WTC11 (cell line): ENCODE results near the gene SNX9. TPM values are rescaled to one million over a fixed set of nuclear protein-coding genes. Genes with fewer than 3 reads are reported as not detected.
"Not testable (repeated sequence)": the region's sequence is repeated elsewhere in the genome, so short reads cannot be mapped to it uniquely, and the experiment has no call there.

ENCODE experiments used
- ATAC-seq: fragments of 200-7000 bp; cut with Tn5 transposase; 2 replicates; pipeline ENCODE4 v1.10.0; 2021; ENCODE audit warnings: mild to moderate bottlenecking, moderate library complexity
- CTCF ChIA-PET: fragments of 300-600 bp; sonication (Branson Sonifier 250); formaldehyde crosslinking; loops from one replicate; lab custom pipeline; 2021; ENCODE audit warnings: antibody characterized with exemption; lab: Charles Lee
- POLR2A ChIA-PET: fragments of 350-600 bp; sonication (Branson Sonifier 250); formaldehyde crosslinking; loops from one replicate; lab custom pipeline; 2021; ENCODE audit warnings: antibody characterized with exemption; lab: Charles Lee
- DNase-seq: peaks from one replicate; pipeline ENCODE4 v3.0.0; 2021; ENCODE audit warnings: low spot score
- H3K27ac Mint-ChIP-seq: 2 replicates; pipeline ENCODE4 v1.8.0; 2021; ENCODE audit warnings: mixed read lengths
- H3K27me3 Mint-ChIP-seq: 2 replicates; pipeline ENCODE4 v1.8.0; 2021; ENCODE audit warnings: low read depth, mild to moderate bottlenecking, moderate library complexity, mixed read lengths
- H3K36me3 Mint-ChIP-seq: 2 replicates; pipeline ENCODE4 v1.8.0; 2021; ENCODE audit warnings: mixed read lengths
- H3K4me1 Mint-ChIP-seq: 2 replicates; pipeline ENCODE4 v1.8.0; 2022; ENCODE audit warnings: mixed read lengths
- H3K4me3 Mint-ChIP-seq: 2 replicates; pipeline ENCODE4 v1.8.0; 2021; ENCODE audit warnings: mild to moderate bottlenecking, moderate library complexity, mixed read lengths
- H3K9me3 Mint-ChIP-seq: 2 replicates; pipeline ENCODE4 v1.8.0; 2021; ENCODE audit warnings: mixed read lengths
- ATF2 ChIP-seq: sonication (generic); formaldehyde crosslinking; IDR thresholded peaks from 2 replicates; pipeline ENCODE4 v1.8.1; 2022; ENCODE audit warnings: low read depth, missing genetic modification reagents, borderline replicate concordance
- ATF6 ChIP-seq: sonication (generic); formaldehyde crosslinking; IDR thresholded peaks from 2 replicates; pipeline ENCODE4 v1.8.1; 2023; ENCODE audit warnings: mild to moderate bottlenecking, missing genetic modification reagents
- CBFB ChIP-seq: sonication (generic); formaldehyde crosslinking; IDR thresholded peaks from 2 replicates; pipeline ENCODE4 v1.8.1; 2022; ENCODE audit warnings: mild to moderate bottlenecking, low read depth, missing genetic modification reagents
- CREM ChIP-seq: sonication (generic); formaldehyde crosslinking; IDR thresholded peaks from 2 replicates; pipeline ENCODE4 v1.8.1; 2022; ENCODE audit warnings: mild to moderate bottlenecking, missing genetic modification reagents, moderate library complexity
- CTCF ChIP-seq: fragments of 200-600 bp; IDR thresholded peaks from 2 replicates; pipeline ENCODE4 v1.8.0; 2022; ENCODE audit warnings: antibody characterized with exemption
- ELF4 ChIP-seq: sonication (generic); formaldehyde crosslinking; IDR thresholded peaks from 2 replicates; pipeline ENCODE4 v1.8.1; 2022; ENCODE audit warnings: low read depth, mild to moderate bottlenecking, moderate library complexity, missing genetic modification reagents
- EMX1 ChIP-seq: fragments of 250-450 bp; sonication (Bioruptor Pico); IDR thresholded peaks from 2 replicates; pipeline ENCODE4 v1.8.0; 2021; ENCODE audit warnings: mild to moderate bottlenecking
- FOXP4 ChIP-seq: sonication (generic); formaldehyde crosslinking; IDR thresholded peaks from 2 replicates; pipeline ENCODE4 v1.8.0; 2022; ENCODE audit warnings: mild to moderate bottlenecking, missing genetic modification reagents
- MYBL2 ChIP-seq: sonication (generic); formaldehyde crosslinking; IDR thresholded peaks from 2 replicates; pipeline ENCODE4 v1.8.1; 2023; ENCODE audit warnings: mild to moderate bottlenecking, moderate library complexity, missing genetic modification reagents
- NR2C2 ChIP-seq: sonication (generic); formaldehyde crosslinking; IDR thresholded peaks from 2 replicates; pipeline ENCODE4 v1.8.0; 2022; ENCODE audit warnings: mild to moderate bottlenecking, missing genetic modification reagents
- PREB ChIP-seq: sonication (generic); formaldehyde crosslinking; IDR thresholded peaks from 2 replicates; pipeline ENCODE4 v1.8.1; 2022; ENCODE audit warnings: mild to moderate bottlenecking, missing genetic modification reagents, moderate library complexity, borderline replicate concordance
- RORB ChIP-seq: fragments of 250-450 bp; sonication (Bioruptor Pico); IDR thresholded peaks from 2 replicates; pipeline ENCODE4 v1.9.0; 2021; ENCODE audit warnings: mild to moderate bottlenecking
- SOX15 ChIP-seq: fragments of 250-450 bp; sonication (Bioruptor Pico); IDR thresholded peaks from 2 replicates; pipeline ENCODE4 v1.9.0; 2021; ENCODE audit warnings: mild to moderate bottlenecking
- TEAD4 ChIP-seq: sonication (generic); formaldehyde crosslinking; IDR thresholded peaks from 2 replicates; pipeline ENCODE4 v1.8.0; 2022; ENCODE audit warnings: mild to moderate bottlenecking, missing genetic modification reagents
- TP53 ChIP-seq: sonication (generic); formaldehyde crosslinking; IDR thresholded peaks from 2 replicates; pipeline ENCODE4 v1.8.1; 2023; ENCODE audit warnings: mild to moderate bottlenecking, missing genetic modification reagents
- ZMAT4 ChIP-seq: fragments of 250-450 bp; sonication (Bioruptor Pico); IDR thresholded peaks from 2 replicates; pipeline ENCODE4 v1.9.0; 2021; ENCODE audit warnings: mild to moderate bottlenecking
- ZNF317 ChIP-seq: sonication (generic); formaldehyde crosslinking; IDR thresholded peaks from 2 replicates; pipeline ENCODE4 v1.8.1; 2023; ENCODE audit warnings: low read depth, mild to moderate bottlenecking, moderate library complexity, missing genetic modification reagents, borderline replicate concordance
- ZNF423 ChIP-seq: fragments of 250-450 bp; sonication (Bioruptor Pico); IDR thresholded peaks from 2 replicates; pipeline ENCODE4 v2.1.2; 2022; ENCODE audit warnings: mild to moderate bottlenecking, moderate library complexity
- total RNA-seq: library from RNA; stranded (reverse); gene quantifications from 3 replicates; pipeline ENCODE4 v1.2.3, GENCODE V29; 2021

SNX9 gene
- total RNA-seq, 1 experiment from 2014 or later: 35.0 TPM

GRCh38 chr6:157898640-157899039 is 75.6 kb downstream of the SNX9 start (continued):
- TF ChIP-seq FOXP4 (CRISPR knock-in tag) (no peak), RORB (CRISPR knock-in tag) (no peak), ZMAT4 (CRISPR knock-in tag) (no peak)

GRCh38 chr6:157900262-157900661 is 77.2 kb downstream of the SNX9 start:
- Mint-ChIP-seq H3K36me3 (peaks cover 17% of the 10 kb centered on the region), H3K27ac (0 out of 2 replicates have a peak overlapping the region, but pooled peaks have one; percentile 12)
- POLR2A ChIA-PET: not testable (repeated sequence)

GRCh38 chr6:157900751-157901150 is 77.7 kb downstream of the SNX9 start:
- CTCF ChIA-PET: interaction anchor here (0.8 kb wide), 1 partner anchor 27 kb away, joined by 3 read pairs; no protein-coding TSS in a partner anchor
- ATAC-seq, H3K27ac Mint-ChIP-seq, DNase-seq, H3K27me3 Mint-ChIP-seq, POLR2A ChIA-PET, H3K9me3 Mint-ChIP-seq, H3K4me3 Mint-ChIP-seq: not testable (repeated sequence)
- Mint-ChIP-seq H3K36me3 (peaks cover 17% of the 10 kb centered on the region), H3K4me1 (peaks cover 29% of the 10 kb centered on the region)

More at GRCh38 chr6:157900262-157900661, 77.2 kb downstream of the SNX9 start:
- DNase-seq, H3K27me3 Mint-ChIP-seq, ATAC-seq, H3K4me3 Mint-ChIP-seq, H3K9me3 Mint-ChIP-seq: not testable (repeated sequence)
- peaks cover 24% of the 10 kb centered on the region for H3K4me1 Mint-ChIP-seq
- CTCF ChIA-PET: interaction anchor here (0.8 kb wide), 1 partner anchor 27 kb away, joined by 3 read pairs; no protein-coding TSS in a partner anchor

GRCh38 chr6:157904999-157905398 is 82.0 kb downstream of the SNX9 start:
- Mint-ChIP-seq H3K4me3 (no peak overlapping the region), H3K9me3 (no peaks in the 10 kb centered on the region), H3K27ac (peak overlapping the region; percentile 73), H3K4me1 (peaks cover 38% of the 10 kb centered on the region), H3K36me3 (peaks cover 32% of the 10 kb centered on the region), H3K27me3 (no peaks in the 10 kb centered on the region)
- CTCF ChIA-PET: interaction anchor here (1.1 kb wide), 1 partner anchor 167 kb away, joined by 3 read pairs; no protein-coding TSS in a partner anchor
- TF ChIP-seq EMX1 (CRISPR knock-in tag) (no peak), ZNF423 (CRISPR knock-in tag) (no peak), SOX15 (CRISPR knock-in tag) (no peak), TEAD4 (CRISPR knock-in tag) (no peak), ZNF317 (CRISPR knock-in tag) (no peak), CREM (CRISPR knock-in tag) (no peak), ELF4 (CRISPR knock-in tag) (no peak), CBFB (no peak), ATF2 (CRISPR knock-in tag) (no peak), MYBL2 (CRISPR knock-in tag) (no peak), ATF6 (CRISPR knock-in tag) (no peak), NR2C2 (CRISPR knock-in tag) (no peak), TP53 (no peak), PREB (CRISPR knock-in tag) (no peak), CTCF (no peak)
- DNase-seq (no peak), ATAC-seq (peak; percentile 48)
- POLR2A ChIA-PET: no interaction called here
